ENCODE measurements around the gene RBM46.

Gene RBM46

GRCh38 chr4:154781126-154781982 is at the start of gene RBM46:
TSS of gene RBM46 (plus strand) at chr4:154781272. CDS start at chr4:154796753, 15,481 bp downstream.
- TF ChIP-seq EZH2phosphoT487 (IDR thresholded peaks at IDR 0.05; ENCODE audit: borderline replicate concordance), result no peak
- TF ChIP-seq CTCF (conservative IDR thresholded peaks at IDR 0.05; ENCODE audit: low read length), result no peak
- Histone ChIP-seq H3K9me3 (ENCODE audit: insufficient read depth, low read depth, low read length) (no peaks in the 10 kb centered on the region), H2AFZ (ENCODE audit: low read length) (no peak within 1 kb of the TSS), H3K9ac (ENCODE audit: low read depth, low read length, poor library complexity, severe bottlenecking) (no peak within 1 kb of the TSS), H3K27me3 (ENCODE audit: insufficient read depth, low read length, poor library complexity, severe bottlenecking) (no peaks in the 10 kb centered on the region), H3K4me2 (ENCODE audit: low read depth, low read length, poor library complexity, severe bottlenecking) (no peak within 1 kb of the TSS), H3K4me3 (ENCODE audit: low read length, poor library complexity, severe bottlenecking) (no peak within 1 kb of the TSS), H4K20me1 (ENCODE audit: insufficient read depth, low read length, poor library complexity, severe bottlenecking) (no peaks in the 10 kb centered on the region), H3K36me3 (ENCODE audit: insufficient read depth, low read length) (no peaks in the 10 kb centered on the region), H3K79me2 (ENCODE audit: insufficient read depth, low read length) (no peaks in the 10 kb centered on the region), H3K4me1 (ENCODE audit: insufficient read depth, low read length, poor library complexity, severe bottlenecking) (no peaks in the 10 kb centered on the region), H3K9me2 (replicated peaks; ENCODE audit: low read depth, low read length) (no peaks in the 10 kb centered on the region), H3F3A (ENCODE audit: low read depth) (no peaks in the 10 kb centered on the region)

- Histone ChIP-seq H3K4me3 (ENCODE audit: low read length, poor library complexity, severe bottlenecking) (no peak overlapping the region), H3K4me1 (ENCODE audit: insufficient read depth, low read length, poor library complexity, severe bottlenecking) (no peaks in the 10 kb centered on the region), H3K9me3 (ENCODE audit: insufficient read depth, low read depth, low read length) (no peaks in the 10 kb centered on the region), H3K27me3 (ENCODE audit: insufficient read depth, low read length, poor library complexity, severe bottlenecking) (no peaks in the 10 kb centered on the region), H4K20me1 (ENCODE audit: insufficient read depth, low read length, poor library complexity, severe bottlenecking) (no peaks in the 10 kb centered on the region), H2AFZ (ENCODE audit: low read length) (no peak overlapping the region), H3K9me2 (replicated peaks; ENCODE audit: low read depth, low read length) (no peaks in the 10 kb centered on the region), H3F3A (ENCODE audit: low read depth) (no peaks in the 10 kb centered on the region), H3K79me2 (ENCODE audit: insufficient read depth, low read length) (no peaks in the 10 kb centered on the region), H3K9ac (ENCODE audit: low read depth, low read length, poor library complexity, severe bottlenecking) (no peak overlapping the region), H3K36me3 (ENCODE audit: insufficient read depth, low read length) (no peaks in the 10 kb centered on the region), H3K4me2 (ENCODE audit: low read depth, low read length, poor library complexity, severe bottlenecking) (no peak overlapping the region)
- TF ChIP-seq CTCF (conservative IDR thresholded peaks at IDR 0.05; ENCODE audit: low read length) (no peak), EZH2phosphoT487 (IDR thresholded peaks at IDR 0.05; ENCODE audit: borderline replicate concordance) (no peak)
These were observed 49.3 kb upstream of the RBM46 start for GRCh38 chr4:154731756-154732155.

- H3K9me2 ChIP-seq (replicated peaks; ENCODE audit: low read depth, low read length), result no peaks in the 10 kb centered on the region
- H3K4me3 ChIP-seq (ENCODE audit: low read length, poor library complexity, severe bottlenecking), result no peak overlapping the region
- no peak overlapping the region for H3K9ac ChIP-seq (ENCODE audit: low read depth, low read length, poor library complexity, severe bottlenecking)
- H3K27me3 ChIP-seq (ENCODE audit: insufficient read depth, low read length, poor library complexity, severe bottlenecking), result no peaks in the 10 kb centered on the region
- TF ChIP-seq EZH2phosphoT487 (IDR thresholded peaks at IDR 0.05; ENCODE audit: borderline replicate concordance) (no peak), CTCF (conservative IDR thresholded peaks at IDR 0.05; ENCODE audit: low read length) (no peak)
- no peaks in the 10 kb centered on the region for H4K20me1 ChIP-seq (ENCODE audit: insufficient read depth, low read length, poor library complexity, severe bottlenecking)
- H3F3A ChIP-seq (ENCODE audit: low read depth), result no peaks in the 10 kb centered on the region
- H2AFZ ChIP-seq (ENCODE audit: low read length), result no peak overlapping the region
- H3K9me3 ChIP-seq (ENCODE audit: insufficient read depth, low read depth, low read length), result no peaks in the 10 kb centered on the region
- H3K79me2 ChIP-seq (ENCODE audit: insufficient read depth, low read length), result no peaks in the 10 kb centered on the region
- no peaks in the 10 kb centered on the region for H3K36me3 ChIP-seq (ENCODE audit: insufficient read depth, low read length)
- H3K4me2 ChIP-seq (ENCODE audit: low read depth, low read length, poor library complexity, severe bottlenecking), result no peak overlapping the region
- H3K4me1 ChIP-seq (ENCODE audit: insufficient read depth, low read length, poor library complexity, severe bottlenecking), result no peaks in the 10 kb centered on the region
These were observed 48.4 kb upstream of the RBM46 start for GRCh38 chr4:154732669-154733068.
